ENCODE data around the gene TBL1Y.
"Not testable (repeated sequence)": the region's sequence is repeated elsewhere in the genome, so short reads cannot be mapped to it uniquely, and the experiment has no call there.

Gene TBL1Y

GRCh38 chrY:6910372-6911252, at the start of gene TBL1Y:
TBL1Y (plus strand) TSS chrY:6910697; CDS start chrY:7025085, 114,388 bp downstream.
- peak; percentile 49 for DNase-seq

GRCh38 chrY:6894496-6894895, 16.0 kb upstream of the TBL1Y start:
- DNase-seq: no peak

GRCh38 chrY:6895236-6895635, 15.3 kb upstream of the TBL1Y start:
- DNase-seq: no peak

DNA sequence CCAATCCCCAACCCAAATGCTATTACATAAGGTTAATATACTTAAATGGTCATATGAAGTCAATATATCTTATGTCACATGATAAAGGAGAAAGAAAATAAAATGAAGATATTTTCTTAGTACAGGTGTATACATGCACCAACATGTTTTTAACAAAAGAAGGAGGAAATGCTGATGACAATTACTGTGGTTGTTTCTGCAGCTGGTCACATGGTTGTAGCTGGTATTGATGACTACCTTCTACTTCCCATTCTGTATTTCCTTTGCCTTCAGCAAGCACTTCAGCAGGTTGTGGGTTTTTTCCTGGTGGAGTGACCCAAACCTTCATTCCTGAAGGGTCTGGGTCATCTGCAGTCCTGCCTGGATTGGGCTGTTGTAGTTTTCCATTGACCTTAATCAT, 8.4 kb upstream of the TBL1Y start:
- not testable (repeated sequence) for DNase-seq

- no peak for DNase-seq
These were observed 2.9 kb upstream of the TBL1Y start for GRCh38 chrY:6907591-6907990.

- DNase-seq: not testable (repeated sequence)
These were observed 2.5 kb upstream of the TBL1Y start for GRCh38 chrY:6908021-6908420.

GRCh38 chrY:6909118-6909521, 1.4 kb upstream of the TBL1Y start:
- DNase-seq: no peak

DNA sequence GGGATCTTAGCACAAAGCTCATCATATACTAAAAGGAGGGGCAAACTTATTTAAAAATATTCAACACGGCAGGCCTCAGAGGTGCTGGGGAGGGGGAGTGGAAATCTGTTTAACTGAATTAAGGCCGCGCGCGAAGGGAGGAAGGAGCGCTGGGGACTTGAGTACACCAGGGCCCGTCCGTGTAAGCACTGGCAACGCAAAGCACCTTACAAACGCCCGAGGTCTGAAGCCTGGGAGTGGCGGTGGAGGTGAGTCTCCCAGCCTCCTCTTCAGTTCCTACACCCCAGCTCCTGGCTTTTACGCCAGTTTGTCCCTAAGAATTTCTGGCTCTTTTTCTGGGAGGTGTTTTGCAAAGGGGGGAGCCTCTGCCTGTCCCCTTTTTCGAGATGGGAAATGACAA, 641 bp upstream of the TBL1Y start:
- DNase-seq: peak; percentile 38

DNA sequence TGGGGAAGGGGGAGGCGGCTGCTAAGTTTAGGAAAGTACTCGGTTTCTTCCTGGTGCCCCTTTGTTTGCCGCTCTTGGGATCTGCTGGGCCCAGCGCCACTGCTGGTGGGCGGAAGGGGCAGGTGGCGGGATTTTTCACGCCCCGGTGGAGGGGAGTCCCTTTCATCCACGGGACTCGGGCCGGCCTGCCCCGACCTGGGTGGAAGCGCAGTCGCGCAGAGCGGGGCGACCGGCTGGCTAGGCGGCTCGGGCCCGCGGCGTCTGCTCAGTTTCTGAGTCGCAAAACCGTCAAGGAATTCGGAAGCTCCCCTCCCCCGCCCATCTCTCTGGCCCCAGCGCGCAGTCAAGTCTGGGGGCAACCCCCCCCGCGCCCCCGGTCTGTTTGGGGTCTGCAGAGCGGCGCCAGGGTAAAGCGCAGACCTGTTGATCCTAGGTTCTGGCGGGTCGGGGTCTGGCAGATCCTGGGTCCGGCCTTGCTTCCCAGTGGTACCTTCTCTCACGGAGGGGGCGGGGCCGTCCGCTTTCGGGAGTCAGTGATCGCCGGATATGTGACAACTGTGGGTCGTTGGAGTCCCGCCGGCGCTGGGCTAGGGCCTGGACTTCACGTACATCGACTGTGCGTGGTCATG, 870 bp downstream of the TBL1Y start, which contains the start of gene AMELY:
Gene AMELY, minus strand, starts transcription at position 500 of the 629 bp plus-strand sequence. CDS start 39,144 bp downstream, outside the sequence.
- no peak for DNase-seq

DNA sequence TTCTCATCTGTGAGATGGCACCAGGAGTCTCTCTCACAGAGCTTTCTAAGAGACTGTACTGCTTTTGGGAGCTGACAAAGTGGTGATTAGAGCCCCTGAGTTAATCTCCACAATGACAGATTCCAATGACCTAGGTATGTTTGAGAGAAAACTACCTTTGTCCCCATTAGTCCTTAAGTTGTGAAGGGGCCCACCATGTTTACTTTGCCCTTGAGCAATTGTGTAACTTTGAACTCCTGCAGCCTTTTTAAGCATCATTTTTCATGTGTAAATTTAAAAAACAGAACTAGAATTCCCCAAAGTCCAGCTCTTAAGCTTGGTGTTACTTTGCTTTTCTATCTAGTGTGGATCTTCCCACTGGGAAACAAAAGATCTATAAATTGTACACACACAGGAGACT, 2.9 kb downstream of the TBL1Y start:
- no peak for DNase-seq

DNA sequence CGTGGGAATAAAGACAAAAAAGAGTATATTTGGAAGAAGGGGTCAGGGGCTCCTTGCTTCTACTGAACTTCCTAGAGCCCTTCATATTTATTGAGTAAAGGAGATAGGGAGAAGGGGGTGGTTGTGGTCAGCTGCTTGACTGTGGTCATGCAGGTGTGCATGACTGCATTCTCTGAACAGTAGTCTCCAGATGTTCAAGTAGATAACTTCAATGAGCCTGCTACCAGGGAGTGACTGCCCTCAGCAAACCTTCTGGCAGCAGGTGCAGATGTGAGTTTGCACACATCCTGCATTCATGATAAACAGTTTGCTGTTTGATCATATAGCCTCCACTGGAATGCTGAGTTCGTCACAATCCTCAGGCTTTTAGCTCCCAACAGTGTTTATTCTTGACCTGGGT, 10.6 kb downstream of the TBL1Y start:
- DNase-seq: no peak

DNA sequence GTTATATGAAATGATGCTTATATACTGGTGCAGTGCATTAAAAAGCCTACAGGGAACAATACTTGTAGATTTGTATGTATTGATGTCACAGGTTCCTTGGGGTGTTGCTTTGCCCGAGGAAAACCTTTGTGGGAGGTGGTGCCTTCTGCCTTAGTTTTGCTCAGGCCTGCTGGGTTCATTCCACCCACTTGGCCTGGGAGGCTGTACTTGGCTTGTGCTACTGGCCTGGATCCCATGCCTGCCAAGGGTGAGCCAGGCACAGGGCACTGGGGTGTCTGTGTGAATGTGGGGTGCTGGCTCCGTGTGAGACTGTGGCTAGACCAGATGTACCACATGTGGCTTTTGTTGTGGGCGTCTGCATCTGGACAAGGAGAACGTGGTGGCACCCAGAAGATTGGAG, 17.8 kb downstream of the TBL1Y start:
- DNase-seq: no peak

DNA sequence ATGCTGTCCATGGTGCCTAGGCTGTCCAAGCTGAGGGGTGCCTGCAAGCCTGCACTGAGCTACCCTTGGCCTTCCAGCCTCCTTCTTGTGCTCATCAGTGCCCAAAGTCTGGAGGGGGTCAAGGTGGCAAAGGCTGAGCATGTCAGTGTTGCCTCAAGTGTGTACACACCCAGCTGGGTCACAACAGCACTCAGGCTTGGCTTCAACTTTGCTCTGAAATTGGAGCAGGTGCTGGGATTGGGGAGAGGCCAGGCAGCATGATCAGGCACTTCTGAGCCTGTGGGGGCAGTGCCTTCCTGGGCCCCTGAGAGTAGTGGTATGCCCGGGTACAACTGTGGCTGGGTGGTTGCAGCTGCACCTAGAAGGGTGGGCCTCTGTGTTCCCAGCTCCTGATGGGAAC, 18.7 kb downstream of the TBL1Y start:
- DNase-seq: no peak

- DNase-seq: no peak
These were observed 21.4 kb downstream of the TBL1Y start for GRCh38 chrY:6931779-6932396.

- DNase-seq: no peak
These were observed 25.0 kb downstream of the TBL1Y start for GRCh38 chrY:6935497-6935896.

DNA sequence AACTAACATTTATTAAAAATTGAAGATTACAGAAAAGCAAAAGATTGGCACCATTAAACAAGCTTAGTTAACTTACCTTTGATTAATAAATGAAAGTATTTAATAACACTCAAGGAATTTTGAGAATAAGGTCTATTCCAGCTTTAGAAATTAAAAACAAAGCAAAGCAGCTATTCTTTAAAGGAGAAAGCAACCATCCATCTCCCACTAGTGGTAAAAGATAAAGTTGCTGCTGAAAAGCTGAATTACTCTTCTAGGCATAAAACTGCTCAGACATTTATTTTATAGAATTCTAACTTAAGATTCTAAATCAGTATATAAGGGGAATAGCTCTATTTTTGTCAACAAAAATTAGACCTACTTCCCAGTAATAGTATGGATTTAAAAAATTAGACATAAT, 37.2 kb downstream of the TBL1Y start:
- no peak for DNase-seq

DNA sequence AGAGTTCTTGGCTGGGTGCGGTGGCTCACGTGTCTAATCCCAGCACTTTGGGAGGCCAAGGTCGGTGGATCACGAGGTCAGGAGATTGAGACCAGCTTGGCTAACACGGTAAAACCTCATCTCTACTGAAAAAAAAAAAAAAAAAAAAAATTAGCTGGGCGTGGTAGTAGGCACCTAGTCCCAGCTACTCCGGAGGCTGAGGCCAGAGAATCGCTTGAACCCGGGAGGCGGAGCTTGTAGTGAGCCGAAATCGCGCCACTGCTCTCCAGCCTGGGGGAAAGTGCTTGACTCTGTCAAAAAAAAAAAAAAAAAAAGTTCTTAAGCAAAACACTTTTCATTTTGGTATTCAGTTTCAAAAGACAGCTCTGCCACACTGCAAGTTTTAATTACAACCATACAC, 37.9 kb downstream of the TBL1Y start:
- DNase-seq: no peak

DNA sequence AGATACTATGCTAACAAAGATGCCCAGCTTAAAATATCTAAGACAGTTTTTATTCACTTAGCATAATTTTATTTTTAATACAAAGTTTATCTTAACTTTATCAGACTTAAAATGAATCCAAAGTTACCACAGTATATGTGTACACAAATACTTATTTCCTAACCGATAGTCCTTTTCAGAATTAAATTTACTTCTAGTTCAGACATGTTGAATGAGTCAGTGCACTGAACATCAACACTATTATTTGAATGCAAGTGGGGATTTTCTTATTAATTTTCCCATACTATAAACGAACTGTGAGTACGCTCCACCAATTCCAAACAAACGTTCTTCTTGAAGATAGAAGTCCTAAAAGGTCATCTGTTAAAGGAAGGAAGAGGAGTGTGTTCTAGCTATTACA, 39.5 kb downstream of the TBL1Y start:
- no peak for DNase-seq

- peak; percentile 47 for DNase-seq
These were observed 54.2 kb downstream of the TBL1Y start for GRCh38 chrY:6964732-6965131.

DNA sequence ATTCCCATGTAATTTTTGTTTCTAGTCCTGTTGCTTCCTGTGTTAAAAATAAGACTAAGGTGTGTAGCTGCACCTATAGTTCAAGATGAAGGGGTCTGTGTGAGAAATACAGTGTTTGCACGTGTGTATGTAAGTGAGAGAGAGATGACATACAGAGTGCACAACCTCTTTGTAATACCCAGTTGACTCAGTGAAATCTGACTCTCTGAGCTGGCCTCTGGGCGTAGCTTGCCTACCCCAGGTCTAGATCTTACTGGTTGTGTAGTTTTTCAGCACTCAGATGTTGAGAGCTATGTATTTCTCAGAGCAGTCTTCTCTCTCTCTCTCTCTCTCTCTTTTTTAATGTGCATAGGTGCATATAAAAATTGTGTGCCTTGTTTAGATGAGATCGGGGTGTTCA, 56.0 kb downstream of the TBL1Y start:
- no peak for DNase-seq

DNA sequence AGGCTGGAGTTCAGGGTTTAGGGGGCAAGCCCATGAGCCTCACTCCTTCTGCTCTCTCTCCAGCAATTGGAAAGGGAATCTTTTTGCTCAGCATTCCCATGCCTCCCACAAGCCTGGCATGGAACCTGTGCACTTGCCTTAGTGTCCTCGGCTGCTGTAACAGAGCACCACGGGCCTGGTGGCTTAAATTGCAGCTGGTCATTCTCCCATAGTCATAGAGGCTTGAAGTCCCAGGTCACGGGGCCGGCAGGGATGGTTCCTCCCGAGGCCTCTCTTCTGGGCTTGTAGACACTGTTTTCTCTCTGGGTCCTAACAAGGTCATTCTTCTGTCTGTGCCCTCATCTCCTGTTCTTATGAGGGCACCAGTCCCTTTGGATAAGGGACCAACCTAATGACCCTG, 57.2 kb downstream of the TBL1Y start:
- DNase-seq: no peak

- no peak for DNase-seq
These were observed 57.7 kb downstream of the TBL1Y start for GRCh38 chrY:6968191-6968590.

GRCh38 chrY:6972271-6972887, 61.9 kb downstream of the TBL1Y start:
- no peak for DNase-seq
